DOHH2 (cell line): ENCODE data around the gene DDX1.

Experiments
- EZH2phosphoT487 ChIP-seq: fragments of 200-600 bp; sonication (generic); IDR thresholded peaks from 2 replicates; pipeline ENCODE4 v1.6.1; 2017; ENCODE audit warnings: borderline replicate concordance, mild to moderate bottlenecking, antibody characterized with exemption, low read length, moderate library complexity, mixed read lengths
- TF ChIP-seq, protein P1 (sequence below): fragments of 200-600 bp; sonication (generic); IDR thresholded peaks from one replicate; pipeline ENCODE4 v1.5.1; 2014; ENCODE audit warnings: antibody characterized with exemption, mild to moderate bottlenecking, low read depth, low read length; ENCODE audit not compliant: poor library complexity, severe bottlenecking

- TF ChIP-seq EZH2phosphoT487: no peak
- TF ChIP-seq, protein P1, sequence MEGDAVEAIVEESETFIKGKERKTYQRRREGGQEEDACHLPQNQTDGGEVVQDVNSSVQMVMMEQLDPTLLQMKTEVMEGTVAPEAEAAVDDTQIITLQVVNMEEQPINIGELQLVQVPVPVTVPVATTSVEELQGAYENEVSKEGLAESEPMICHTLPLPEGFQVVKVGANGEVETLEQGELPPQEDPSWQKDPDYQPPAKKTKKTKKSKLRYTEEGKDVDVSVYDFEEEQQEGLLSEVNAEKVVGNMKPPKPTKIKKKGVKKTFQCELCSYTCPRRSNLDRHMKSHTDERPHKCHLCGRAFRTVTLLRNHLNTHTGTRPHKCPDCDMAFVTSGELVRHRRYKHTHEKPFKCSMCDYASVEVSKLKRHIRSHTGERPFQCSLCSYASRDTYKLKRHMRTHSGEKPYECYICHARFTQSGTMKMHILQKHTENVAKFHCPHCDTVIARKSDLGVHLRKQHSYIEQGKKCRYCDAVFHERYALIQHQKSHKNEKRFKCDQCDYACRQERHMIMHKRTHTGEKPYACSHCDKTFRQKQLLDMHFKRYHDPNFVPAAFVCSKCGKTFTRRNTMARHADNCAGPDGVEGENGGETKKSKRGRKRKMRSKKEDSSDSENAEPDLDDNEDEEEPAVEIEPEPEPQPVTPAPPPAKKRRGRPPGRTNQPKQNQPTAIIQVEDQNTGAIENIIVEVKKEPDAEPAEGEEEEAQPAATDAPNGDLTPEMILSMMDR: no peak
Observed at GRCh38 chr2:15580451-15580850, 11.2 kb upstream of the DDX1 start.
